Upper lobe of right lung (tissue), 1 donor: ENCODE measurements around the gene MBD3L2B. TPM values are rescaled to one million over a fixed set of nuclear protein-coding genes. Genes with fewer than 3 reads are reported as not detected.

Source experiments
- ATAC-seq: fragments of 200-7000 bp; cut with Tn5 transposase; one replicate; pipeline ENCODE4 v1.9.1; 2020; ENCODE audit warnings: mild to moderate bottlenecking, moderate library complexity
- DNase-seq: peaks from one replicate; pipeline ENCODE4 v3.0.0-alpha.2; 2020
- H3K27ac ChIP-seq: fragments of 200-600 bp; one replicate; pipeline ENCODE4 v1.8.0; 2022
- H3K27me3 ChIP-seq: fragments of 200-600 bp; one replicate; pipeline ENCODE4 v1.8.0; 2022; ENCODE audit warnings: mild to moderate bottlenecking
- H3K36me3 ChIP-seq: fragments of 200-600 bp; one replicate; pipeline ENCODE4 v1.8.0; 2022
- H3K4me1 ChIP-seq: fragments of 200-600 bp; one replicate; pipeline ENCODE4 v1.8.0; 2022
- H3K4me3 ChIP-seq: fragments of 200-600 bp; one replicate; pipeline ENCODE4 v1.8.0; 2022; ENCODE audit warnings: mild to moderate bottlenecking
- H3K9me3 ChIP-seq: fragments of 200-600 bp; one replicate; pipeline ENCODE4 v1.8.0; 2022
- intact Hi-C: fragments of 100-400 bp; cut with DNase I; formaldehyde crosslinking; loops from one replicate; pipeline ENCODE4 v1.11.0; 2022
- total RNA-seq: library from RNA; stranded (reverse); fragmentation: NEBNext Ultra II Directional; extraction: Animal tissue kit (Norgen Biotek cat#: 25700); gene quantifications from one replicate; pipeline ENCODE4 v1.2.1, GENCODE V29; 2021
- TF ChIP-seq, protein P1 (sequence below): fragments of 200-600 bp; IDR thresholded peaks from one replicate; pipeline ENCODE4 v1.8.0; 2022; ENCODE audit warnings: antibody characterized with exemption
- donor health status: DM: no; HTN: yes; CAD: no; lungs with severe emphysema.

Gene MBD3L2B
- total RNA-seq, 1 donor from 2014 or later = not detected

DNA sequence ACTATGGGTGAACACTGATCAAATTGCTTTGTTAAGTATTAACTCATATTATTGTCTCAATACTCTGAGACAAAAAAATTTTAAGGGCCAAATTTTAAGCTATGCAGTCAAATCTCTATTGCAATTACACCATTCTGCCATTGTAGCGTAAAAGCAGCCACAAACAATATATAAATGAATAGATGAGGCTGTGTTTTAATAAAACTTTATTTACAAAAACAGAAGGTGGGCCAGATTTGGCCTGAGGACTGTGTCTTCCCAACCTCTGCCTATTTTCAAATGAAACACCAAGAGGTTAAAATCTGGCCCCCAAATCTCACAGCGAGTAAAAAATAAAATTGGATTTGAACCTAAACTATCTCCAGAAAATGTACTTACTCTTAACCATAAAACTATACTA lies 51.7 kb downstream of the MBD3L2B start:
- Histone ChIP-seq H3K4me3 (no peak overlapping the region), H3K9me3 (no peaks in the 10 kb centered on the region), H3K36me3 (no peaks in the 10 kb centered on the region), H3K27me3 (no peaks in the 10 kb centered on the region), H3K27ac (peak overlapping the region; percentile 47), H3K4me1 (no peaks in the 10 kb centered on the region)
- TF ChIP-seq, protein P1, sequence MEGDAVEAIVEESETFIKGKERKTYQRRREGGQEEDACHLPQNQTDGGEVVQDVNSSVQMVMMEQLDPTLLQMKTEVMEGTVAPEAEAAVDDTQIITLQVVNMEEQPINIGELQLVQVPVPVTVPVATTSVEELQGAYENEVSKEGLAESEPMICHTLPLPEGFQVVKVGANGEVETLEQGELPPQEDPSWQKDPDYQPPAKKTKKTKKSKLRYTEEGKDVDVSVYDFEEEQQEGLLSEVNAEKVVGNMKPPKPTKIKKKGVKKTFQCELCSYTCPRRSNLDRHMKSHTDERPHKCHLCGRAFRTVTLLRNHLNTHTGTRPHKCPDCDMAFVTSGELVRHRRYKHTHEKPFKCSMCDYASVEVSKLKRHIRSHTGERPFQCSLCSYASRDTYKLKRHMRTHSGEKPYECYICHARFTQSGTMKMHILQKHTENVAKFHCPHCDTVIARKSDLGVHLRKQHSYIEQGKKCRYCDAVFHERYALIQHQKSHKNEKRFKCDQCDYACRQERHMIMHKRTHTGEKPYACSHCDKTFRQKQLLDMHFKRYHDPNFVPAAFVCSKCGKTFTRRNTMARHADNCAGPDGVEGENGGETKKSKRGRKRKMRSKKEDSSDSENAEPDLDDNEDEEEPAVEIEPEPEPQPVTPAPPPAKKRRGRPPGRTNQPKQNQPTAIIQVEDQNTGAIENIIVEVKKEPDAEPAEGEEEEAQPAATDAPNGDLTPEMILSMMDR = no peak
- DNase-seq (no peak), ATAC-seq (no peak)
- intact Hi-C loops = no loop called here

Other genes with a start within 250 kb of the MBD3L2B start
- gene VAV1, start 248.7 kb downstream of the MBD3L2B start, total RNA-seq = 31.6 TPM
- 1.8 TPM for gene ADGRE1, start 133.9 kb downstream of the MBD3L2B start, total RNA-seq
- not detected for gene MBD3L5, start 9.1 kb upstream of the MBD3L2B start, total RNA-seq
- not detected for gene MBD3L4, start 18.7 kb upstream of the MBD3L2B start, total RNA-seq
- gene MBD3L2, start 27.9 kb upstream of the MBD3L2B start, total RNA-seq = not detected
- not detected for gene MBD3L3, start 37.2 kb upstream of the MBD3L2B start, total RNA-seq
- gene ZNF557, start 48.3 kb upstream of the MBD3L2B start, total RNA-seq = 11.1 TPM